HL-60/S4 (cell line): ENCODE measurements around the gene TNFRSF13B.
"Not testable (repeated sequence)": the region's sequence is repeated elsewhere in the genome, so short reads cannot be mapped to it uniquely, and the experiment has no call there.

Experiments
- in situ Hi-C: fragments of 300-500 bp; cut with MboI; formaldehyde crosslinking; loops from 2 replicates; pipeline ENCODE4 v1.14.3; 2022; ENCODE audit warnings: low sequenced_read_pairs

TNFRSF13B gene

GRCh38 chr17:16927641-16928321 is 44.1 kb downstream of the TNFRSF13B start:
- in situ Hi-C loops = no loop called here

GRCh38 chr17:16926571-16927451 is 45.1 kb downstream of the TNFRSF13B start:
- in situ Hi-C loops = no loop called here

- in situ Hi-C loops = no loop called here
Observed at GRCh38 chr17:16926061-16926511, 45.8 kb downstream of the TNFRSF13B start.

GRCh38 chr17:16925461-16926060 is 46.4 kb downstream of the TNFRSF13B start:
- in situ Hi-C loops = no loop called here

GRCh38 chr17:16924696-16925440 is 47.0 kb downstream of the TNFRSF13B start:
- in situ Hi-C loops = no loop called here

GRCh38 chr17:16923904-16924695 is 47.8 kb downstream of the TNFRSF13B start:
- in situ Hi-C loops = no loop called here

- in situ Hi-C loops = no loop called here
Observed at GRCh38 chr17:16923097-16923903, 48.6 kb downstream of the TNFRSF13B start.

GRCh38 chr17:16922386-16923096 is 49.4 kb downstream of the TNFRSF13B start:
- in situ Hi-C loops = no loop called here

GRCh38 chr17:16921451-16921850 is 50.5 kb downstream of the TNFRSF13B start:
- in situ Hi-C loops = not testable (repeated sequence)

GRCh38 chr17:16920628-16921020 is 51.3 kb downstream of the TNFRSF13B start:
- in situ Hi-C loops = no loop called here

- in situ Hi-C loops = no loop called here
Observed at GRCh38 chr17:16919663-16920627, 52.0 kb downstream of the TNFRSF13B start.

- in situ Hi-C loops = no loop called here
Observed at GRCh38 chr17:16918443-16918842, 53.5 kb downstream of the TNFRSF13B start.

GRCh38 chr17:16917671-16918394 is 54.1 kb downstream of the TNFRSF13B start:
- in situ Hi-C loops = no loop called here

- in situ Hi-C loops = no loop called here
Observed at GRCh38 chr17:16916557-16916920, 55.4 kb downstream of the TNFRSF13B start.

GRCh38 chr17:16915752-16916556 is 56.0 kb downstream of the TNFRSF13B start:
- in situ Hi-C loops = no loop called here

- in situ Hi-C loops = no loop called here
Observed at GRCh38 chr17:16913463-16913862, 58.5 kb downstream of the TNFRSF13B start.
